Vagina (tissue), 2 donors: Measurements from ENCODE around the gene MUS81. TPM values are rescaled to one million over a fixed set of nuclear protein-coding genes. Genes with fewer than 3 reads are reported as not detected.

Source experiments
- DNase-seq, 2 donors: peaks; one replicate each; pipeline ENCODE4 v3.0.0-alpha.2; 2017; ENCODE audit errors: extremely low spot score in 2 of 2
- H3K27ac ChIP-seq: fragments of 200-600 bp; sonication (generic); one replicate; pipeline ENCODE4 v1.5.1; 2019
- H3K27me3 ChIP-seq: fragments of 200-600 bp; sonication (generic); one replicate; pipeline ENCODE4 v1.5.1; 2019
- H3K36me3 ChIP-seq, 2 donors: fragments of 200-600 bp; sonication (generic); one replicate each; pipeline ENCODE4 v1.5.1; 2017 to 2019
- H3K4me1 ChIP-seq: fragments of 200-600 bp; sonication (generic); one replicate; pipeline ENCODE4 v1.5.1; 2019
- H3K4me3 ChIP-seq, 2 donors: fragments of 200-600 bp; sonication (generic); 1 replicate in 1 of 2; 2 replicates in 1 of 2; pipeline ENCODE4 v1.5.1; 2016 to 2019
- H3K9me3 ChIP-seq: fragments of 200-600 bp; sonication (generic); one replicate; pipeline ENCODE4 v1.5.1; 2019
- CTCF ChIP-seq, 3 experiments: fragments of 450-650 bp in 2 of 3; fragments of 200-600 bp in 1 of 3; sonication (generic) in 1 of 3; IDR thresholded peaks; one replicate each; pipeline ENCODE4 v1.5.1; 2017 to 2019; ENCODE audit warnings: antibody characterized with exemption in 3 of 3, mild to moderate bottlenecking in 2 of 3, moderate library complexity in 2 of 3
- POLR2A ChIP-seq, 2 donors: fragments of 450-650 bp; IDR thresholded peaks; one replicate each; pipeline ENCODE4 v1.6.1; 2017; ENCODE audit warnings: antibody characterized with exemption in 2 of 2, mild to moderate bottlenecking in 2 of 2, moderate library complexity in 2 of 2
- POLR2AphosphoS5 ChIP-seq, 2 donors: sonication (generic); formaldehyde crosslinking; IDR thresholded peaks; one replicate each; pipeline ENCODE4 v1.9.0; 2017; ENCODE audit warnings: antibody characterized with exemption in 2 of 2, mild to moderate bottlenecking in 2 of 2, low read depth in 1 of 2; ENCODE audit not compliant: insufficient read depth in 1 of 2
- intact Hi-C: fragments of 100-400 bp; cut with DNase I; formaldehyde crosslinking; loops from one replicate; pipeline ENCODE4 v1.15.1; 2023
- total RNA-seq: library from RNA; depleted of rRNA; stranded (reverse); fragments of >200 nt; gene quantifications from one replicate; pipeline ENCODE4 v1.2.3, GENCODE V29; 2016

Gene MUS81
- total RNA-seq, 1 donor from 2014 or later = 48.9 TPM

- intact Hi-C loops = no loop called here
Measured at GRCh38 chr11:65867284-65868071, 7.2 kb downstream of the MUS81 start.

DNA sequence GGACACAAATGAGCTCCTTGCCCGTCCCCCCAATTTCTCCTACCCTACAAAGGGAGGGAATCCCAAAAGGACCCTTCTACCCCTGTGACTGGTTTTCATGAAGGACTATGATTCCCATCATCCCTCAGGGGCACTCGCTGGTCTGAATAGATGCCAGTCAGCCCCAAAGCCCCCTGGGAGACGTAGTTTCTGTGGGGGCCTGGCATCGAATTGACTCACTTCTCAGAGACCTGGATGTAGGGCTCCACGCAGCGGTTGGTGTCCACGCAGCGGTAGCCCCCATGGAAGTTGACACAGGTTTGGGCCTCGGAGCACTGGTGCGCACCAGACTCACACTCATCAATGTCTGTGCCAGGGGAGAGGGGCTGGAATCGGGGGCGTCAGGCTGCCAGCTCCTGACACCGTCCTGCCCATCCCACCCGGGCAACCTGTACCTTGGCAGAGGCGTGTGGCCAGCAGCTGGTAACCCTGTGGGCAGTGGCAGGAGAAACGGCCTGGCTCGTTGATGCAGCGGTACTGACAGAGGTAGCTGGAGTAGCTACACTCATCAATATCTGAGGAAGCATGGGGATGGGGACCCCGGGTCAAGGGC, 7.9 kb downstream of the MUS81 start:
- Histone ChIP-seq H3K4me1 (peaks cover 28% of the 10 kb centered on the region), H3K27me3 (no peaks in the 10 kb centered on the region), H3K36me3 (peaks cover 0 to 45% of the 10 kb centered on the region in 2 donors), H3K27ac (no peak overlapping the region), H3K9me3 (no peaks in the 10 kb centered on the region), H3K4me3 (no peak overlapping the region)
- intact Hi-C loops = no loop called here
- TF ChIP-seq POLR2A (IDR thresholded peaks at IDR 0.05) = no peak
- no peak for TF ChIP-seq POLR2AphosphoS5 (IDR thresholded peaks at IDR 0.05; ENCODE audit: insufficient read depth in 1 of 2, low read depth in 1 of 2)
- TF ChIP-seq CTCF (IDR thresholded peaks at IDR 0.05) = no peak
- DNase-seq = no peak

More at GRCh38 chr11:65867284-65868071, 7.2 kb downstream of the MUS81 start:
- Histone ChIP-seq H3K27me3 (no peaks in the 10 kb centered on the region), H3K9me3 (no peaks in the 10 kb centered on the region), H3K4me3 (no peak overlapping the region), H3K4me1 (peaks cover 25% of the 10 kb centered on the region), H3K27ac (no peak overlapping the region), H3K36me3 (peaks cover 0 to 52% of the 10 kb centered on the region in 2 donors)
- TF ChIP-seq POLR2A (IDR thresholded peaks at IDR 0.05) (no peak), CTCF (IDR thresholded peaks at IDR 0.05) (no peak), POLR2AphosphoS5 (IDR thresholded peaks at IDR 0.05; ENCODE audit: insufficient read depth in 1 of 2, low read depth in 1 of 2) (no peak)
- no peak for DNase-seq

- Histone ChIP-seq H3K4me3 (no peak overlapping the region), H3K27me3 (no peaks in the 10 kb centered on the region), H3K9me3 (no peaks in the 10 kb centered on the region), H3K27ac (no peak overlapping the region), H3K4me1 (peaks cover 32% of the 10 kb centered on the region), H3K36me3 (peaks cover 0 to 40% of the 10 kb centered on the region in 2 donors)
- DNase-seq = no peak
- TF ChIP-seq POLR2A (IDR thresholded peaks at IDR 0.05) (no peak), POLR2AphosphoS5 (IDR thresholded peaks at IDR 0.05; ENCODE audit: insufficient read depth in 1 of 2, low read depth in 1 of 2) (no peak), CTCF (IDR thresholded peaks at IDR 0.05) (no peak)
- intact Hi-C loops = no loop called here
Measured at GRCh38 chr11:65868907-65869306, 8.7 kb downstream of the MUS81 start.

DNA sequence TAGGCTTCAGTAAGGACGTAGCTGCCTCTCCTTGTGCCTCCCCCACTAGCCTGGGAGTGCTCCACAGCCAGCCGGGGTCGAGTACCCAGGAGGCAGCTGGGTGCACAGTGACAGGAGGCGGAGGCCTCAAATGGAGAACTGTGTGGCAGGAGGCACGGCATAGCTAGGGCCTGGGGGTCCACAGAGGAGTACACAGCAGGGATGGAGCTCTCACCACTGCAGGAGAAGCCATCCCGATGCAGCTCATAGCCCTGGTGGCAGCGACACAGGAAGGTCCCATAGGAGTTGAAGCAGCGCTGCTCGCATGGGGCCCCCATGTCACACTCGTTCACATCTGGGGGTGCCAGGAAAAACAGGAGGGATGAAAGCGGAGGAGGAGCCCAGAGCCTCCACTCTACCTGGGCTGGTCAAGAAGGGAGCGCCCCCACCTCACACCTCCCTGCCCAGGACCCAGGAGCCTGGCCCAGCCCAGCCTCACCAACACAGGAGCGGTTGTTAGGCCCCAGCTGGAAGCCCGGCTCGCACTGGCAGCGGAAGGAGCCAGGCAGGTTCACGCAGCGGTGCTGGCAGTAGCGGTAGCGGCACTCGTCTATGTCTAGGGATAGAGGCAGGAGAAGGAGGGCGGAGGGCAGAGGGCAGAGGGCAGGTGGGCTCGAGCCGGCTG, 9.5 kb downstream of the MUS81 start:
- Histone ChIP-seq H3K27me3 (no peaks in the 10 kb centered on the region), H3K4me1 (peaks cover 33% of the 10 kb centered on the region), H3K27ac (no peak overlapping the region), H3K36me3 (peaks cover 0 to 31% of the 10 kb centered on the region in 2 donors), H3K4me3 (no peak overlapping the region), H3K9me3 (no peaks in the 10 kb centered on the region)
- TF ChIP-seq POLR2A (IDR thresholded peaks at IDR 0.05) (no peak), POLR2AphosphoS5 (IDR thresholded peaks at IDR 0.05; ENCODE audit: insufficient read depth in 1 of 2, low read depth in 1 of 2) (peak in 1 of 2 donors; percentile 16)
- DNase-seq = no peak
- intact Hi-C loops = no loop called here

- peaks cover 0 to 26% of the 10 kb centered on the region in 2 donors for H3K36me3 ChIP-seq
- no peaks in the 10 kb centered on the region for H3K27me3 ChIP-seq
- no peak for TF ChIP-seq POLR2A (IDR thresholded peaks at IDR 0.05)
- no peak for TF ChIP-seq POLR2AphosphoS5 (IDR thresholded peaks at IDR 0.05; ENCODE audit: insufficient read depth in 1 of 2, low read depth in 1 of 2)
- no peak for TF ChIP-seq CTCF (IDR thresholded peaks at IDR 0.05)
- intact Hi-C loops = no loop called here
- peak overlapping the region; percentile 87 for H3K27ac ChIP-seq
- H3K9me3 ChIP-seq = no peaks in the 10 kb centered on the region
- no peak for DNase-seq
- H3K4me1 ChIP-seq = peaks cover 33% of the 10 kb centered on the region
- H3K4me3 ChIP-seq = no peak overlapping the region
Measured at GRCh38 chr11:65870307-65870658, 10.1 kb downstream of the MUS81 start.
